ENCODE measurements around the gene TRH.

DNA sequence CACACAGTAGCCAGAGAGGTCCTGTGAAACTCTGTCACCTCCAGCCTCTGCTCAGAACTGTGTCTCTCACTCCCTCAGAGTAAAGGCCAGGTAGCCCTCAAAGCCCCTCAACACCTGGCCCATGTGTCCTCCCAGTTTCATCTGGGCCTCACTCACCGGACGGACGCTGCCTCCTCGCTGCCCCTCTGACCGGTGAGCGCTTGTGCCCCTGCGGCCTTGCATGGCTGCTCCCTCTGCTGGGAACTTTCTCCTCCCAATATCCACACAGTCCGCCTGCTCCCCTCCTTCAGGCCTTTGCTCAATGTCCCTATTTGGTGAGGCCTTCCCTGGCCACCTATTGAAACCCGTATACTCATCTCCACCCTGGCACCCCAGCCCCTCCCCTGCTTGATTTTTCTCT lies 36.8 kb upstream of the TRH start:
- TF ChIP-seq, protein P1, sequence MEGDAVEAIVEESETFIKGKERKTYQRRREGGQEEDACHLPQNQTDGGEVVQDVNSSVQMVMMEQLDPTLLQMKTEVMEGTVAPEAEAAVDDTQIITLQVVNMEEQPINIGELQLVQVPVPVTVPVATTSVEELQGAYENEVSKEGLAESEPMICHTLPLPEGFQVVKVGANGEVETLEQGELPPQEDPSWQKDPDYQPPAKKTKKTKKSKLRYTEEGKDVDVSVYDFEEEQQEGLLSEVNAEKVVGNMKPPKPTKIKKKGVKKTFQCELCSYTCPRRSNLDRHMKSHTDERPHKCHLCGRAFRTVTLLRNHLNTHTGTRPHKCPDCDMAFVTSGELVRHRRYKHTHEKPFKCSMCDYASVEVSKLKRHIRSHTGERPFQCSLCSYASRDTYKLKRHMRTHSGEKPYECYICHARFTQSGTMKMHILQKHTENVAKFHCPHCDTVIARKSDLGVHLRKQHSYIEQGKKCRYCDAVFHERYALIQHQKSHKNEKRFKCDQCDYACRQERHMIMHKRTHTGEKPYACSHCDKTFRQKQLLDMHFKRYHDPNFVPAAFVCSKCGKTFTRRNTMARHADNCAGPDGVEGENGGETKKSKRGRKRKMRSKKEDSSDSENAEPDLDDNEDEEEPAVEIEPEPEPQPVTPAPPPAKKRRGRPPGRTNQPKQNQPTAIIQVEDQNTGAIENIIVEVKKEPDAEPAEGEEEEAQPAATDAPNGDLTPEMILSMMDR (IDR thresholded peaks at IDR 0.05; ENCODE audit: poor library complexity): no peak
- TF ChIP-seq EZH2phosphoT487 (IDR thresholded peaks at IDR 0.05; ENCODE audit: low read depth, severe bottlenecking, unreplicated experiment): no peak

All from hepatocyte (in vitro differentiated cells).